ENCODE results near the gene DYSF.

DYSF gene

DNA sequence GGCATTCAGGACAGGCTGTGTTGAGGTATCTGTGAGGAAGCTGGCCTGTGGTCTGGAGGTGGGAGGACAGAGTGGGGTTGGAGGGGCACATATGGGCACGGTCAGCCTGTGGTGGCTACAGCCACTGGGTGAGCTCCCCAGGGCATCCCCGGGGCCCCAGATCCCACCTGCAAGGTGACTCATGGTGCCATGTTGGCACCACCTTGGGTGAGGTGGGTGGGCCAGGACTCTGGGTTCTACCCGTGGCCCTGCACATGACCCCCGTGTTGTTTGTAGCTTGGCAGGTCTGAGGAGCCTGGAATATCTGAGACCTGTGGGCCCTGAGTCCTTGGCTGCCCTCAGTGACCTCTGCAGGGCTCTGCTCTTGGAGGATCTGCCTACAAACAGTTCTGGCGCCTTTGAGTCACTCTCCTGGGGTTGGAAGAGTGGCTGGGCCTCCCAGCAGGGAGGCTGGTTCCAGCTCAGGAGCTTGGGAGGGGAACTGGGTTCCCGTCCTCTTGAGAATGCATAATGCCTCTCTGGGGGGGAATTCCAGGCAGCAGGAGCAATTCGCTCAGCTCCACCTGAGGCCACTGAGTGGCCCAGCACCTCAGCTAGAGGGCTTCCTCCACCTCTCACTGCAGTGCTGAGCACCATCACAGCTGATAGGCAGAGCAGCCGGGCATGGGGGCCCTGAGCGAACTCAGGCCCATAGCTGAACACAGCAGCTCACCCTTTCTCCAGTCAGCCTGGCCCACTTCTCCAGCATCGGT is 105.1 kb downstream of the DYSF start:
- no peak for DNase-seq
- in situ Hi-C loops (cut with MboI; ENCODE audit: low pct_unique_long_range_greater_than_20kb, low sequenced_read_pairs): loop anchor here (25.0 kb wide), 1 partner anchor 1029 kb away; no protein-coding TSS in a partner anchor

GRCh38 chr2:71559080-71559827 is 105.9 kb downstream of the DYSF start:
- in situ Hi-C loops (cut with MboI; ENCODE audit: low pct_unique_long_range_greater_than_20kb, low sequenced_read_pairs): loop anchor here (25.0 kb wide), 1 partner anchor 1028 kb away; no protein-coding TSS in a partner anchor
- no peak for DNase-seq

DNA sequence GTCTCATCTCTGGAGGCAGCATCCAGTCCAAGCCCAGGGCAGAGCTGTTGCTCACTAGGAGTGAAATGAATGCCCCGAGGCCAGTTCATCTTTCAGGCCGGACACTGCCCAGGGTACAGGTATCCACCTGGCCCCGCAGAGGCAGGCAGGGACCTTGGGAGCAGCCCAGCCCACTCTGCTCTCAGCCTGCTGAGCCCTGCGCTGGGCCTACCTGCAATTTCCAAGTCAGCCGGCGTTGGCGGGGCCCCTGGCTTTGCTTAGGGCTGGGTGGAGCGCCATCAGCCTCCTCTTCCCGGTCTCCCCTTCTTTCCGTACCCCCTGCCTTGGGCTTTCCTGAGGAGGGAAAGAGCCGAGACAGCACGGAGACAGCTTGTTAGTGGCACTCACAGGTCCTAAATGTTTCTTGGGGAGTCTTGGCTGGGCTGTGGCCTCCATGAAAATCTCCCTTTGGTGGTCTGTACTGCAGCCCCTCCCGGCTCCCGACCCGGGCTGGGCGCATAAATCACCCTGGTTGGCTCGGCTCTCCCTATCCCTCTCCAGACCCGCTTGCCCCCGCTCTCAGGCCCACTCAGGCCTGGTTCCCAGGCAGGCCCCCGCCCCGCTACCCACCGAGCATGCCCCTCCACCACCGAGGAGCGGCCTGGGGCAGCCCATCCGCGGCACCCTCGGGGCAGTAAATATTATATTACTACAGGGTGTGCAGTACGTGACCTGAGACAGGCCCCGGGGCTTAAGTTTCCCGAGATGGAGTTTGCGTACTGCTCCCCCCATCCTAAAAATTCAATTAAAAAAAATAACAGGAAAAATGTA is 106.7 kb downstream of the DYSF start:
- in situ Hi-C loops (cut with MboI; ENCODE audit: low pct_unique_long_range_greater_than_20kb, low sequenced_read_pairs): loop anchor here (25.0 kb wide), 1 partner anchor 1027 kb away; no protein-coding TSS in a partner anchor
- DNase-seq: no peak

DNA sequence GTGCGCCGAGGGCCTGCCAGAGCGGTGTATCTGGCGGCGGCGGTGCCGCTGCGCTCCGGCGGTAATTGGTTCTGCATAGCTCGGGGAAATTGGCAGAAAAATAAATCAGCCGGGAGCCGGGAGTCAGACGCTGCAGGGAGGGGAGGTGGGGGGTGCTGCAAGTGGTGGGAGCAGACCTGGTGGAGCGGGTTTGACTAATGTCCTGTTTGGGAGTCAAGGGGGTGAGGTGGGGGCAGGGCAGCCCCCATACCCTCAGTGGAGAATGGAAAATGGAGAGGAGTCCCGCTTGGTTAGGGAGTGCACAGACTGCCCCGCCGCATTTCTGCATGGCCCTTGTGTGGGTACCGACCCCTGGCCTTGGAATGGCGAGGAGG is 107.3 kb downstream of the DYSF start:
- no peak for DNase-seq
- in situ Hi-C loops (cut with MboI; ENCODE audit: low pct_unique_long_range_greater_than_20kb, low sequenced_read_pairs): loop anchor here (25.0 kb wide), 1 partner anchor 1027 kb away; no protein-coding TSS in a partner anchor

GRCh38 chr2:71561441-71562267 is 108.3 kb downstream of the DYSF start:
- no peak for DNase-seq
- in situ Hi-C loops (cut with MboI; ENCODE audit: low pct_unique_long_range_greater_than_20kb, low sequenced_read_pairs): loop anchor here (25.0 kb wide), 1 partner anchor 1026 kb away; no protein-coding TSS in a partner anchor

GRCh38 chr2:71562518-71562917 is 109.2 kb downstream of the DYSF start:
- in situ Hi-C loops (cut with MboI; ENCODE audit: low pct_unique_long_range_greater_than_20kb, low sequenced_read_pairs): loop anchor here (25.0 kb wide), 1 partner anchor 1025 kb away; no protein-coding TSS in a partner anchor
- DNase-seq: no peak

DNA sequence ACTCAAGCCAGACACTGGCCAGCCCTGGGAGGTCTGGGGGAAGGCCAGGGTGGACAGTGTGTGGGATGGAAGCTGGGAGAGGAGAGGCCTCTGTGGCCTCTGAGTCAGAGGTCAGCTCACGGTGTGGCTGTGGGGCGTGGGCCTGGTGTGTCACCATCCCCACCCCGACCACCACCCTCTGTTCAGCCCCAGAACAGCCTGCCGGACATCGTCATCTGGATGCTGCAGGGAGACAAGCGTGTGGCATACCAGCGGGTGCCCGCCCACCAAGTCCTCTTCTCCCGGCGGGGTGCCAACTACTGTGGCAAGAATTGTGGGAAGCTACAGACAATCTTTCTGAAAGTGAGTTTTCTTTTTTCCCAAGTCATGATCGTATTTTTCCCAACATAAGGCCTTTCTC is 110.5 kb downstream of the DYSF start:
- in situ Hi-C loops (cut with MboI; ENCODE audit: low pct_unique_long_range_greater_than_20kb, low sequenced_read_pairs): loop anchor here (25.0 kb wide), 1 partner anchor 1023 kb away; no protein-coding TSS in a partner anchor

DNA sequence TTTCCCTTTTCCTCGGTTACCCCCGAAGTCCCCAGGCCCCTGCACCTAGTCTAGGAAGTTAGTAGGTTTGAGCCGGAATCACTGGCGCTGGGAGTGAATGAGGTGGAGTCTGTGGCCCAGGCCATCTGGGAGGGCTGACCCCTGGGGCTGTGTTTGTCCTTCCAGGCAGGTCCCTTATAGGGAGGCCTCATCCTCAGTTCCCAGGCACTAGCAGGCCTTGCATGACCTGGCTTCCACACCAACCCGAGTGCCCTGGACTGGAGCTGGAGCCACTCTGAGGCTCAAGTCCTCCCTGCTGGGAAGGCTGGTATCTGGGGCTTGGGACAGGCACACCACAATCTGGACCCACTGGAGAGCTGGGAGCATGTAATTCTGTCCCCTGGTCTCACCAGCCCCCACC is 111.0 kb downstream of the DYSF start:
- DNase-seq: no peak
- in situ Hi-C loops (cut with MboI; ENCODE audit: low pct_unique_long_range_greater_than_20kb, low sequenced_read_pairs): loop anchor here (25.0 kb wide), 1 partner anchor 1023 kb away; no protein-coding TSS in a partner anchor

More for the DNA sequence above, 110.5 kb downstream of the DYSF start:
- DNase-seq: no peak

DNA sequence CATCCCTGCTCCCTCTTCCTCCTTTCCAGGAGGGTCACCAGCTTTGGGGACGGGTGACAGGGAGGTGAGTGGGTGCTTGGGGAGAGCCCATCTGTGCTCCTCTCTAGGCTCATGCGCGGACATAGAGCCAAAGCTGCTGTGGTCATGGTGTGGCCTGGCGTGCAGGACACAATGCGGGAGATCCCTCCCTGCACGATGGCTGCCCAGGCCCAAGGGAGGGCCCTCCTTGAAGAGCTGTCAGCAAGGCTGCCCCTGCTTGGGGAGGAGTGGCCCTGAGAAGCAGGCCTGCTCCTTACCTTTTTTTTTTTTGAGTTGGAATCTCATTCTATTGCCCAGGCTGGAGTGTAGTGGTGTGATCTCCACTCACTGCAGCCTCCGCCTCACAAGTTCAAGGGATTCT is 111.4 kb downstream of the DYSF start:
- DNase-seq: no peak
- in situ Hi-C loops (cut with MboI; ENCODE audit: low pct_unique_long_range_greater_than_20kb, low sequenced_read_pairs): loop anchor here (25.0 kb wide), 1 partner anchor 1023 kb away; no protein-coding TSS in a partner anchor

GRCh38 chr2:71566372-71566771 is 113.0 kb downstream of the DYSF start:
- no peak for DNase-seq
- in situ Hi-C loops (cut with MboI; ENCODE audit: low pct_unique_long_range_greater_than_20kb, low sequenced_read_pairs): loop anchor here (25.0 kb wide), 1 partner anchor 1021 kb away; no protein-coding TSS in a partner anchor

- in situ Hi-C loops (cut with MboI; ENCODE audit: low pct_unique_long_range_greater_than_20kb, low sequenced_read_pairs): loop anchor here (25.0 kb wide), 1 partner anchor 1020 kb away; no protein-coding TSS in a partner anchor
Measured at GRCh38 chr2:71567625-71568024, 114.3 kb downstream of the DYSF start.

GRCh38 chr2:71568103-71568502 is 114.7 kb downstream of the DYSF start:
- in situ Hi-C loops (cut with MboI; ENCODE audit: low pct_unique_long_range_greater_than_20kb, low sequenced_read_pairs): loop anchor here (25.0 kb wide), 1 partner anchor 1019 kb away; no protein-coding TSS in a partner anchor

More at GRCh38 chr2:71567625-71568024, 114.3 kb downstream of the DYSF start:
- DNase-seq: no peak

DNA sequence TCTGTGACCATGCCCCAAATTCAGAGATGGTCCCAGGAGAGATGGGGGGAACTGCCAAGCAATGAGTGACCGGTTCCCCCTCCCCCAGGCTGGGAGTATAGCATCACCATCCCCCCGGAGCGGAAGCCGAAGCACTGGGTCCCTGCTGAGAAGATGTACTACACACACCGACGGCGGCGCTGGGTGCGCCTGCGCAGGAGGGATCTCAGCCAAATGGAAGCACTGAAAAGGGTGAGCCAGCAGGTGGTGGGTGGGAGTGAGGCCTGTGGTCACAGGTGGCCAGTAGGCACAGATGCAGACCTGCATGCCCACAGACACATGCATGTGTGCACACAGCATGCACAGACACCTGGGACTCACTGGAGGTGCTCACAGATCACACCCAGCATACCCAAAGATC is 117.2 kb downstream of the DYSF start:
- in situ Hi-C loops (cut with MboI; ENCODE audit: low pct_unique_long_range_greater_than_20kb, low sequenced_read_pairs): loop anchor here (25.0 kb wide), 1 partner anchor 1017 kb away; no protein-coding TSS in a partner anchor
- DNase-seq: no peak

More at GRCh38 chr2:71568103-71568502, 114.7 kb downstream of the DYSF start:
- no peak for DNase-seq

DNA sequence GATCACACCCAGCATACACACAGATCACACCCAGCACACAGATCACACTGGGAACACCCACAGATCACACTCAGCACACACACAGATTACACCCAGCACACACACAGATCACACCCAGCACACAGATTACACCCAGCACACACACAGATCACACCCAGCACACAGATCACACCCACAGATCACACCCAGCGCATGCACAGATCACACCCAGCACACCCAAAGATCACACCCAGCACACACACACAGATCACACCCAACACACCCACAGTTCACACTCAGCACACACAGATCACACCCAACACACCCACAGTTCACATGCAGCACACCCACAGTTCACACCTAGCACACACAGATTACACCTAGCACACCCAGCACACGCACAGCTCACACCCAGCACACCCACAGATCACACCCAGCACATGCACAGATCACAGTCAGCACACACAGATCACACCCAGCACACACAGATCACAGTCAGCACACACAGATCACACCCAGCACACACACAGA is 117.6 kb downstream of the DYSF start:
- no peak for DNase-seq
- in situ Hi-C loops (cut with MboI; ENCODE audit: low pct_unique_long_range_greater_than_20kb, low sequenced_read_pairs): loop anchor here (25.0 kb wide), 1 partner anchor 1016 kb away; no protein-coding TSS in a partner anchor

DNA sequence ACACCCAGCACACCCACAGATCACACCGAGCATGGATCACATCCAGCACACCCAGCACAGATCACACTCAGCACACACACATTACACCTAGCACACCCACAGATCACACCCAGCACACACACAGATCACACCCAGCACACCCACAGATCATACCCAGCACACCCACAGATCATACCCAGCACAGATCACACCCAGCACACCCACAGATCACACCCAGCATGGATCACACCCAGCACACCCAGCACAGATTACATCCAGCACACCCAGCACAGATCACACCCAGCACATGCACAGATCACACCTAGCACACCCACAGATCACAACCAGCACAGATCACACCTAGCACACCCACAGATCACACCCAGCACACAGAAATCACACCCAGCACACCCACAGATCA is 118.6 kb downstream of the DYSF start:
- in situ Hi-C loops (cut with MboI; ENCODE audit: low pct_unique_long_range_greater_than_20kb, low sequenced_read_pairs): loop anchor here (25.0 kb wide), 1 partner anchor 1015 kb away; no protein-coding TSS in a partner anchor

GRCh38 chr2:71575966-71576365 is 122.6 kb downstream of the DYSF start:
- in situ Hi-C loops (cut with MboI; ENCODE audit: low pct_unique_long_range_greater_than_20kb, low sequenced_read_pairs): no loop called here
- no peak for DNase-seq

More for the DNA sequence above, 118.6 kb downstream of the DYSF start:
- DNase-seq: no peak

- DNase-seq: no peak
- in situ Hi-C loops (cut with MboI; ENCODE audit: low pct_unique_long_range_greater_than_20kb, low sequenced_read_pairs): no loop called here
Measured at GRCh38 chr2:71576541-71576940, 123.2 kb downstream of the DYSF start.

GRCh38 chr2:71577209-71577608 is 123.8 kb downstream of the DYSF start:
- in situ Hi-C loops (cut with MboI; ENCODE audit: low pct_unique_long_range_greater_than_20kb, low sequenced_read_pairs): no loop called here
- DNase-seq: no peak
